Mucosa of descending colon (tissue), 3 donors: Measurements from ENCODE around the gene PLCD1. TPM values are rescaled to one million over a fixed set of nuclear protein-coding genes. Genes with fewer than 3 reads are reported as not detected.
A peak's percentile ranks its signal among the peaks of the same experiment; 100 is the strongest.
"Not testable (repeated sequence)": the region's sequence is repeated elsewhere in the genome, so short reads cannot be mapped to it uniquely, and the experiment has no call there.

Experiments
- ATAC-seq: fragments of 200-7000 bp; cut with Tn5 transposase; one replicate; pipeline ENCODE4 v1.9.1; 2020; ENCODE audit warnings: mild to moderate bottlenecking, moderate library complexity
- DNase-seq, 3 donors: peaks; one replicate each; pipeline ENCODE4 v3.0.0-alpha.2; 2020
- H3K36me3 ChIP-seq: fragments of 200-600 bp; one replicate; pipeline ENCODE4 v1.8.0; 2021; ENCODE audit warnings: low read depth, mild to moderate bottlenecking
- H3K4me1 ChIP-seq: fragments of 200-600 bp; one replicate; pipeline ENCODE4 v1.8.0; 2021; ENCODE audit warnings: low read depth, mild to moderate bottlenecking
- H3K4me3 ChIP-seq: fragments of 200-600 bp; one replicate; pipeline ENCODE4 v1.8.0; 2021; ENCODE audit warnings: mild to moderate bottlenecking
- H3K9me3 ChIP-seq: fragments of 200-600 bp; one replicate; pipeline ENCODE4 v1.8.0; 2021; ENCODE audit warnings: mild to moderate bottlenecking
- CTCF ChIP-seq: fragments of 200-600 bp; IDR thresholded peaks from one replicate; pipeline ENCODE4 v1.8.0; 2022; ENCODE audit warnings: antibody characterized with exemption, mild to moderate bottlenecking
- intact Hi-C, 2 donors: fragments of 100-400 bp; cut with DNase I in 1 of 2; cut with micrococcal nuclease in 1 of 2; formaldehyde crosslinking; loops; one replicate each; pipeline versions ENCODE4 v1.11.0 to v1.11.1; 2022; cut with DNase I, micrococcal nuclease
- long read RNA-seq, 2 donors: library from polyadenylated mRNA; unstranded; transcript quantifications; one replicate each; pipeline ENCODE4 v2.0.0, GENCODE V29; 2019 to 2021
- total RNA-seq, 3 donors: library from RNA; stranded (reverse); fragmentation: NEBNext Ultra II Directional in 2 of 3; extraction: Animal tissue kit (Norgen Biotek cat#: 25700) in 2 of 3; gene quantifications; one replicate each; pipeline versions ENCODE4 v1.2.1 to v1.2.4, GENCODE V29; 2021 to 2023
- donor health status: DM: no; HTN: no; CAD: no; lungs with moderate emphysema.
- donor health status: DM: no; HTN: no; CAD: no.
- donor health status: DM: no; HTN: yes; CAD: no.

Gene PLCD1
- 100 to 1,000 TPM in 1 of 3 donors, 10 to 100 TPM in 2; 38.2 to 113 (median 66.5) TPM for total RNA-seq
- long read RNA-seq, donor 1, transcript PLCD1-201 (15 exons, 2,769 nt) = minor isoform, 11 of 46 reads
- long read RNA-seq, donor 1, transcript PLCD1-204 (15 exons, 2,963 nt) = major isoform, 17 of 46 reads
- long read RNA-seq, donor 1, partial matches to known transcripts = 10 of 46 reads
- long read RNA-seq, donor 1, other reads (novel, unspliced or antisense) = 8 of 46 reads
- long read RNA-seq, donor 2, transcript PLCD1-201 (15 exons, 2,769 nt) = major isoform, 14 of 33 reads
- long read RNA-seq, donor 2, transcript PLCD1-204 (15 exons, 2,963 nt) = minor isoform, 7 of 33 reads
- long read RNA-seq, donor 2, partial matches to known transcripts = 9 of 33 reads
- long read RNA-seq, donor 2, other reads (novel, unspliced or antisense) = 3 of 33 reads

DNA sequence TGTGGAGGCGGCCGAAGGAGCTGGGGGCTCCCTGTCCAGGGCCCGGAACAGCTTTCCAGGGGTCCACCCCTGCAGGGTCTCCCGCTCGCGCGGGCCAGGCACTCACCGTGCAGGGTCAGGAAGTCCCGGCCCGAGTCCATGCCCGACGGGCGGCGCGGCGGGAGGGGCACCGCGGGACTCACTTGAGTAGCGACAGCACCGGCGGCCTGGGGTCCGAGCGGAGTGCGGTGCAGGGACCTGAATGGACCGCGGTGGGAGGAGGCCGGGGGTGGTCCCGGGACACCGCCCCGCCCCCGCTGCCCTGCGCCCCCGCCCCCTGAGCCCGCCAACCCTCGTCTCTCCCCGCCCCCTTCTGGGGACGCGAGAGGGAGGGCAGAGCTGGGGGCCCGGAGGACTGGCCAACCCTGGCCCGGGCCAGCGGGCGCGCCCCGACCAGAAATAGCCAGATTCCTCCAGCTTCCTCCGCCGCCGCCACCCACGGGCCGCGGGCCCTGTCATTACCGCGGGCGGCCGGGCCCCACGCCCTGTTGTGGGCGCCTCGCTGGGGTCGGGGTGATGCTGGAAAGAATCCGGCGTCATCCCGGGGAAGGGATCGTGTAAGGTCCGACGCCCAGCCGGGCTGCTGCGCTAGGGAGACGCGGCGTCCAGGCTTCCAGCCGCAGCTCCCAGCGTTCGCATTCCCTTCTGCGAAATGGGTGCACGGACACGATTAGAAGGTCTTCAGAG is at the start of gene PLCD1:
TSS of gene PLCD1 (minus strand) at position 243 of the 726 bp plus-strand sequence. CDS start at position 140, 103 bp downstream.
- Histone ChIP-seq H3K36me3 (no peaks in the 10 kb centered on the region), H3K4me3 (no peak within 1 kb of the TSS), H3K9me3 (no peaks in the 10 kb centered on the region), H3K4me1 (peaks cover 48% of the 10 kb centered on the region)
- DNase-seq (peak; percentile 70 to 85 (median 82)), ATAC-seq (peak; percentile 21)
- intact Hi-C loops = no loop called here
- no peak for TF ChIP-seq CTCF

DNA sequence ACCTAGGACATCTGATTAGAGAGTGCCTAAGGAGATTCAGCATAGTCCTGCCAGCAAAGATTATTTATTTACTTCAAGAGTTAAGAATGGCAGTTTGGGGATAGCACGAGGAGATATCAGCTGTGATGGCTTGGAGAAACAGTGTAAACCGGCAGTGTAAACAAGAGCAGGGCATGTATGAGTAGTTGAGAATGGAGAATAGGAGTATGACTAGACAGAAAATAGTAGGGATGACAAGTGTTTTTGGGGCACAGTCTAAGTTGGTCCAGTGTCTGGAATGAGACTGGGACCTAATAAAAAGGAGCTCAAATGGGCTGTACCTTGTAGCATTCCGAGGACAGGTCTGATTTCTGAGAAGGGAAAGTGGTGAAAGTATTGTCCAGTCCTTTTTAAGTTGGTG is 47.6 kb upstream of the PLCD1 start:
- H3K4me1 ChIP-seq, ATAC-seq, H3K9me3 ChIP-seq, intact Hi-C loops, DNase-seq, H3K36me3 ChIP-seq, H3K4me3 ChIP-seq: not testable (repeated sequence)

- DNase-seq (no peak), ATAC-seq (no peak)
- intact Hi-C loops = no loop called here
- Histone ChIP-seq H3K9me3 (no peaks in the 10 kb centered on the region), H3K4me3 (no peak overlapping the region), H3K36me3 (no peaks in the 10 kb centered on the region), H3K4me1 (no peaks in the 10 kb centered on the region)
- TF ChIP-seq CTCF = no peak
These were observed 40.6 kb upstream of the PLCD1 start for GRCh38 chr3:38070013-38070412.

DNA sequence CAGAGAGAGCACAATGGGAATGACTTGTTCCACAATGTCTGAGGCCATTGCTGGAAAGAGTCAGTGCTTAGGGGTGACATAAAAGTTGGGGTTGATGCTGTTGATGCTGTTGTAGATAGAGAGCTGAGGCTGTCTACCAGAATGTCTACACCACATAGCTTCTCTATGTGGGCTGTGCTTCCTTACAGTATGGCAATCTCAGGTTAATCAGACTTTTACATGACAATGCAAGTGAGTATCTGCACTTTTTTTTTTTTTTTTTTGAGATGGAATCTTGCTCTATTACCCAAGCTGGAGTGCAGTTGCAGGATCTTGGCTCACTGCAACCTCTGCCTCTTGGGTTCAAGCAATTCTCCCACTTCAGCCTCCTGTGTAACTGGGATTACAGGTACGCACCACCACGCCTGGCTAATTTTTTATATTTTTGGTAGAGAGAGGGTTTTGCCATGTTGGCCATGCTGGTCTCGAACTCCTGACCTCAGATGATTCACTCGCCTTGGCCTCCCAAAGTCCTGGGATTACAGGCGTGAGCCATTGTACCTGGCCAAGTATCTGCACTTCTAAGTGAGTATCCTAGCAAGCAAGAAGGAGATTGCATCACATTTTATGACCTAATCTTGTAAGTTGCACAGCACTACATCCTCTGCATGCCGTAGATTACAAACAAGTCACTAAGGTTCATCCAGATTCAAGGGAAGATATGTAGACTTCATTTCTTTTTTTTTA is 38.2 kb upstream of the PLCD1 start:
- intact Hi-C loops = no loop called here
- H3K9me3 ChIP-seq = no peaks in the 10 kb centered on the region
- no peak for DNase-seq
- ATAC-seq = peak; percentile 64
- no peaks in the 10 kb centered on the region for H3K4me1 ChIP-seq
- H3K4me3 ChIP-seq = no peak overlapping the region
- no peak for TF ChIP-seq CTCF
- no peaks in the 10 kb centered on the region for H3K36me3 ChIP-seq

DNA sequence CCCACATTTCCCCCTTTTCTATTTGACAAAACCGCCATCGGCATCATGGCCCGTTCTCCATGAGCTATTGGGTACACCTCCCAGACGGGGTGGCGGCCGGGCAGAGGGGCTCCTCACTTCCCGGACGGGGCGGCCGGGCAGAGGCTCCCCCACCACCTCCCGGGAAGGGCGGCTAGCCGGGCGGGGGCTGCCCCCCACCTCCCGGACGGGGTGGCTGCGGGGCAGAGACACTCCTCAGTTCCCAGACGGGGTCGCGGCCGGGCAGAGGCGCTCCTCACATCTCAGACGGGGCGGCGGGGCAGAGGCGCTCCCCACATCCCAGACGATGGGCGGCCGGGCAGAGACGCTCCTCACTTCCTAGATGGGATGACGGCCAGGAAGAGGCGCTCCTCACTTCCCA is 35.0 kb upstream of the PLCD1 start:
- DNase-seq, H3K4me1 ChIP-seq, H3K36me3 ChIP-seq, H3K9me3 ChIP-seq, ATAC-seq, intact Hi-C loops, H3K4me3 ChIP-seq: not testable (repeated sequence)

- DNase-seq = no peak
- H3K4me3 ChIP-seq = no peak overlapping the region
- intact Hi-C loops = no loop called here
- TF ChIP-seq CTCF = no peak
- ATAC-seq = no peak
- no peaks in the 10 kb centered on the region for H3K4me1 ChIP-seq
- no peaks in the 10 kb centered on the region for H3K9me3 ChIP-seq
- no peaks in the 10 kb centered on the region for H3K36me3 ChIP-seq
These were observed 33.4 kb upstream of the PLCD1 start for GRCh38 chr3:38062809-38063208.
